Right lobe of liver (tissue), 4 donors: ENCODE results near the gene SAP30BP.
A peak's percentile ranks its signal among the peaks of the same experiment; 100 is the strongest.

Experiments used
- CTCF ChIP-seq, 4 donors: fragments of 200-600 bp in 3 of 4; fragments of 450-650 bp in 1 of 4; IDR thresholded peaks; one replicate each; pipeline versions ENCODE4 v1.5.1 to v1.8.0; 2016 to 2022; ENCODE audit warnings: antibody characterized with exemption in 4 of 4, mild to moderate bottlenecking in 2 of 4
- POLR2A ChIP-seq: fragments of 450-650 bp; IDR thresholded peaks from one replicate; pipeline ENCODE4 v1.6.1; 2017; ENCODE audit warnings: antibody characterized with exemption, mild to moderate bottlenecking
- donor health status: DM: no; HTN: no; CAD: no.
- donor health status: DM: no; HTN: no; CAD: no.
- donor health status: DM: no; HTN: yes; CAD: no.

- TF ChIP-seq CTCF (IDR thresholded peaks at IDR 0.05): no peak
- peak; percentile 59 for TF ChIP-seq POLR2A
Measured at GRCh38 chr17:75666959-75667790, at the start of gene SAP30BP, which contains the start of gene RECQL5.
